ENCODE results near the gene DENND2A. TPM values are rescaled to one million over a fixed set of nuclear protein-coding genes. Genes with fewer than 3 reads are reported as not detected.

Gene DENND2A
- total and polyA plus RNA-seq, 2 of the 4 experiments (the other 2 are of a cell fraction), result 7.5 to 10.3 TPM

DNA sequence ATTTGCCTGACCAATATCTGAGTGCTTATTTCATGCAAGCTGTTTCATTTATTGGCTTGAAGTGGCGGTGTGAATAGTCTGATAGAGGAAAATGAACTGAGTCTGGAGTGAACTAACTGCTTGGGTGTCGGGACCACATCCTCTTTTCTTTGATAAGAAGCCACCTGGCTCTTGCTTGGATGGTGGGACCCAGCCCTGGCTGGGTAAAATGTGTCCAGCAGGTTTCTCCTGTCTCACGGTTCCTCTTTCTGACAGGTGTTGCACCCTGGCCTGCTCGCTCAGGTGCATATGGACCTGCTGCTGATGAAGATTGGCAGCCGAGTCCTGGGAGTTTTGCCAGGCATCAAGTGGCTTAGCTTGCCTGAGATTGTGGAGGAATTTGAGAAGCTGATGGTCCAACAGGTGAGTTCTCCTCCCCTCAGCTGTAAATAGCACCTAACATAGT, 33.8 kb upstream of the DENND2A start:
- in situ Hi-C loops (cut with MboI; ENCODE audit: low sequenced_read_pairs), result no loop called here
- dilution Hi-C loops (cut with HindIII; ENCODE audit: low sequenced_read_pairs, unreplicated experiment), result no loop called here
- Histone ChIP-seq H4K20me1 (ENCODE audit: insufficient read depth, low read length) (no peaks in the 10 kb centered on the region), H2BK120ac (ENCODE audit: low read depth, low read length) (no peak overlapping the region), H4K91ac (ENCODE audit: insufficient read depth, low read depth, low read length) (no peak overlapping the region), H3K4me3 (ENCODE audit: insufficient read depth, low read depth, low read length) (no peak overlapping the region), H2AK5ac (ENCODE audit: low read depth, low read length) (no peak overlapping the region), H3K27ac (ENCODE audit: insufficient read depth, low read length) (no peak overlapping the region), H3K4me1 (ENCODE audit: control insufficient read depth, insufficient read depth, low read length) (0 out of 2 replicates have a peak, but pooled peaks cover 2% of the 10 kb centered on the region), H3K23ac (ENCODE audit: low read depth, low read length) (no peak overlapping the region; the same call in 1 of the 2 replicates), H3K56ac (ENCODE audit: extremely low read depth, insufficient read depth, low read length) (no peak overlapping the region), H3K27me3 (ENCODE audit: control insufficient read depth, insufficient read depth, low read length) (peaks cover 6% of the 10 kb centered on the region; the same call in 1 of the 2 replicates), H4K8ac (ENCODE audit: low read depth in 2 of 2, low read length in 2 of 2) (no peak overlapping the region), H3K79me1 (ENCODE audit: low read depth in 1 of 2, low read length in 2 of 2) (peaks cover 4 to 6% of the 10 kb centered on the region in 2 experiments; a peak in 1 of 4 replicates), H2BK20ac (ENCODE audit: low read depth, low read length) (no peak overlapping the region), H3K14ac (replicated peaks; ENCODE audit: low read depth, low read length) (no peak overlapping the region), H4K5ac (ENCODE audit: low read depth, low read length) (no peak overlapping the region), H2BK5ac (ENCODE audit: low read depth, low read length, poor library complexity, severe bottlenecking) (no peak overlapping the region), H3K36me3 (ENCODE audit: control insufficient read depth, insufficient read depth, low read length) (0 out of 2 replicates have a peak, but pooled peaks cover 2% of the 10 kb centered on the region), H3K9me1 (ENCODE audit: insufficient read depth, low read length) (peaks cover 4% of the 10 kb centered on the region; the same call in 1 of the 2 replicates), H3K9ac (ENCODE audit: low read depth, low read length) (no peak overlapping the region), H2BK15ac (ENCODE audit: low read depth, low read length) (no peak overlapping the region), H3K9me3 (ENCODE audit: control insufficient read depth, insufficient read depth, low read length) (no peaks in the 10 kb centered on the region), H2AK9ac (replicated peaks; ENCODE audit: low read depth, low read length, poor library complexity) (peak overlapping the region; percentile 59), H3K4me2 (ENCODE audit: low read depth, low read length) (no peak overlapping the region), H3K4ac (ENCODE audit: low read depth, low read length) (no peak overlapping the region), H3K18ac (ENCODE audit: low read depth, low read length) (no peak overlapping the region), H2AFZ (replicated peaks; ENCODE audit: low read length, poor library complexity) (no peak overlapping the region)
- no TSS peak for BruUV-seq (replicated peaks)
- ATAC-seq (ENCODE audit: low read depth) (no peak), DNase-seq (no peak)
- ChIA-PET POLR2A (ENCODE audit: unreplicated experiment) (no interaction called here), CTCF (no interaction called here)
- no peak for TF ChIP-seq RCOR1 (IDR thresholded peaks at IDR 0.05; ENCODE audit: insufficient replicate concordance, low read length)
- TF ChIP-seq FOS (IDR thresholded peaks at IDR 0.05; ENCODE audit: low read depth, low read length), result no peak
- TF ChIP-seq, protein P1, sequence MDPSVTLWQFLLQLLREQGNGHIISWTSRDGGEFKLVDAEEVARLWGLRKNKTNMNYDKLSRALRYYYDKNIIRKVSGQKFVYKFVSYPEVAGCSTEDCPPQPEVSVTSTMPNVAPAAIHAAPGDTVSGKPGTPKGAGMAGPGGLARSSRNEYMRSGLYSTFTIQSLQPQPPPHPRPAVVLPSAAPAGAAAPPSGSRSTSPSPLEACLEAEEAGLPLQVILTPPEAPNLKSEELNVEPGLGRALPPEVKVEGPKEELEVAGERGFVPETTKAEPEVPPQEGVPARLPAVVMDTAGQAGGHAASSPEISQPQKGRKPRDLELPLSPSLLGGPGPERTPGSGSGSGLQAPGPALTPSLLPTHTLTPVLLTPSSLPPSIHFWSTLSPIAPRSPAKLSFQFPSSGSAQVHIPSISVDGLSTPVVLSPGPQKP (IDR thresholded peaks at IDR 0.05; ENCODE audit: borderline replicate concordance, low read depth, low read length), result no peak
- TF ChIP-seq CEBPB (IDR thresholded peaks at IDR 0.05; ENCODE audit: low read depth, low read length), result no peak
- no peak for TF ChIP-seq MAFK (IDR thresholded peaks at IDR 0.05; ENCODE audit: low read depth, low read length)
- TF ChIP-seq RFX5 (IDR thresholded peaks at IDR 0.05; ENCODE audit: low read depth, low read length), result no peak
- TF ChIP-seq NFE2L2 (IDR thresholded peaks at IDR 0.05; ENCODE audit: low read depth, low read length), result no peak
- no peak for TF ChIP-seq MAZ (IDR thresholded peaks at IDR 0.05; ENCODE audit: borderline replicate concordance, low read depth, low read length)
- TF ChIP-seq CTCF (conservative IDR thresholded peaks at IDR 0.05; ENCODE audit: low read depth, low read length), result no peak
- no peak for TF ChIP-seq CHD1 (IDR thresholded peaks at IDR 0.05; ENCODE audit: low read depth, low read length)
- no peak for TF ChIP-seq SMC3 (IDR thresholded peaks at IDR 0.05; ENCODE audit: low read depth, low read length)
- no peak for TF ChIP-seq POLR2A (IDR thresholded peaks at IDR 0.05; ENCODE audit: low read depth, low read length)
- TF ChIP-seq RAD21 (IDR thresholded peaks at IDR 0.05; ENCODE audit: low read length), result no peak
- intact Hi-C loops (cut with micrococcal nuclease), result loop anchor here (5.0 kb wide), 1 partner anchor 978 kb away; no protein-coding TSS in a partner anchor
- WGBS, 2 experiments (ENCODE audit: extremely low coverage in 2 of 2, insufficient read length in 1 of 2), result 100% methylated on average over 2 of the region's 5 CpGs; no CpG with 5 or more reads in 1 of the 2 experiments

Data from IMR-90 (cell line).